NCI-H1694 (cell line): ENCODE measurements around the gene SNX13.

ENCODE experiments used
- DNase-seq: peaks from one replicate; lab custom pipeline; 2025; lab: John Stamatoyannopoulos, UW

The SNX13 gene

GRCh38 chr7:17947620-17948019 is 7.3 kb upstream of the SNX13 start:
- DNase-seq = no peak

- DNase-seq = no peak
These were observed 6.3 kb upstream of the SNX13 start for GRCh38 chr7:17946591-17946990.

GRCh38 chr7:17944720-17945119 is 4.4 kb upstream of the SNX13 start:
- DNase-seq = no peak

- no peak for DNase-seq
These were observed 2.7 kb upstream of the SNX13 start for GRCh38 chr7:17943006-17943405.

- no peak for DNase-seq
These were observed 1.9 kb upstream of the SNX13 start for GRCh38 chr7:17942231-17942630.

- DNase-seq = no peak
These were observed 697 bp upstream of the SNX13 start for GRCh38 chr7:17940951-17941431.

- peak; percentile 13 for DNase-seq
These were observed 540 bp downstream of the SNX13 start for GRCh38 chr7:17939606-17940301.

- no peak for DNase-seq
These were observed 1.1 kb downstream of the SNX13 start for GRCh38 chr7:17939211-17939605.

- DNase-seq = no peak
These were observed 2.7 kb downstream of the SNX13 start for GRCh38 chr7:17937506-17938120.

- no peak for DNase-seq
These were observed 4.0 kb downstream of the SNX13 start for GRCh38 chr7:17936321-17936720.

GRCh38 chr7:17934612-17935240 is 5.6 kb downstream of the SNX13 start:
- DNase-seq = no peak

GRCh38 chr7:17934094-17934493 is 6.2 kb downstream of the SNX13 start:
- DNase-seq = no peak

GRCh38 chr7:17932770-17933169 is 7.5 kb downstream of the SNX13 start:
- DNase-seq = no peak

- no peak for DNase-seq
These were observed 9.2 kb downstream of the SNX13 start for GRCh38 chr7:17931069-17931468.

- DNase-seq = no peak
These were observed 9.7 kb downstream of the SNX13 start for GRCh38 chr7:17930546-17930945.

- DNase-seq = no peak
These were observed 10.5 kb downstream of the SNX13 start for GRCh38 chr7:17929647-17930395.

- DNase-seq = no peak
These were observed 12.2 kb downstream of the SNX13 start for GRCh38 chr7:17928055-17928454.

- no peak for DNase-seq
These were observed 18.4 kb downstream of the SNX13 start for GRCh38 chr7:17921857-17922416.

- no peak for DNase-seq
These were observed 22.5 kb downstream of the SNX13 start for GRCh38 chr7:17917842-17918241.

GRCh38 chr7:17916786-17917185 is 23.5 kb downstream of the SNX13 start:
- no peak for DNase-seq

- no peak for DNase-seq
These were observed 24.5 kb downstream of the SNX13 start for GRCh38 chr7:17915796-17916195.

GRCh38 chr7:17915168-17915567 is 25.1 kb downstream of the SNX13 start:
- no peak for DNase-seq
